IMR-90 (cell line): ENCODE measurements around the gene KRT39. TPM values are rescaled to one million over a fixed set of nuclear protein-coding genes. Genes with fewer than 3 reads are reported as not detected.

Source experiments
- polyA plus RNA-seq, 3 experiments: library from polyadenylated mRNA; depleted of rRNA; stranded (reverse); fragments of >200 nt; gene quantifications; 2 replicates each; pipeline ENCODE4 v1.2.3, GENCODE V29; 2012; ENCODE audit warnings: low replicate concordance in 1 of 3
- total RNA-seq: library from RNA; depleted of rRNA; stranded (reverse); fragments of >200 nt; gene quantifications from 2 replicates; pipeline ENCODE4 v1.2.3, GENCODE V29; 2012
- TF ChIP-seq, protein P1 (sequence below): conservative IDR thresholded peaks from 2 replicates; pipeline ENCODE4 v1.5.1; 2012; ENCODE audit warnings: mild to moderate bottlenecking, low read depth, low read length, improper control_type of control experiment

The KRT39 gene
- total and polyA plus RNA-seq, 2 of the 4 experiments (the other 2 are of a cell fraction), result 0.15 TPM; not detected in 1

DNA sequence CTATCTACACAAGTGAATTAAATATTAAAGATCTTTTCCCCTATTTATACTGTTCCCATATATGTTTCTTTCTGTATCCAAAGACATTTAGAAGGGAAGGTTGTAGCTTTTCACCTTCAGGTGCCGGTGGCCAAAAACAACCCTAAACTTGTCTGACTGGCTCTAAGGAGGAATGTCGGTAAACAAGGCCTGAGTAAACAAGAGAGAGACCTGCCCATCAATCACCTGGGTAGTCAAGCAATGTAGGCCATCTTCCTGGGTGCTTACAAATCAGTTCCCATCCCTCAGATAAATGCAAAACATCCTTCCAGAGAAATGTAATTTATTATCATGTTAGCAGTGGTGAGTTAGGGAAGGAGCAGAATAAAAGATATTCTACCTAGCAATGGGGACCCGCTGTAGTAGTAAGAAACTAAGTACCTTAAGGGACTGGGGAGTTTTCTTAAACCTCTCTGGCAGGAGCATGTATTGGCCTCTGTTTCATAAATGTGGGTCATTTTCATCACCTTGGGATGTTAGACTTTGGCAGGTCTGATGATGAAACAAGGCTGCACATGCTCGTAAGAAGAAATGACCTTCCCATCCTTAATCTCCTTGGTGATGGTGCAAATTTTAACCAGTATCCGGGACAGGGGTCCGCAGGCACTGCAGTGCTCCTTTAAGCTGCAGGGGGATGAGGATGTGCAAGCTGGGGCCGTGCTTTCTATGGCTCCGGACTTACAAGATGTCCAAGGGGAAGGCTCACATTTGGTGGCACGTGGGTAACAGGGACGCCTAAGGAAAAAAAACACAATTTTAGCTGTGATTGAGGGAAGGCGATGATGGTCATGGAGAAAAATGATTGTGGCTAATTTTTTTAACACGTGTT lies 8.4 kb downstream of the KRT39 start (continued):
- TF ChIP-seq, protein P1, sequence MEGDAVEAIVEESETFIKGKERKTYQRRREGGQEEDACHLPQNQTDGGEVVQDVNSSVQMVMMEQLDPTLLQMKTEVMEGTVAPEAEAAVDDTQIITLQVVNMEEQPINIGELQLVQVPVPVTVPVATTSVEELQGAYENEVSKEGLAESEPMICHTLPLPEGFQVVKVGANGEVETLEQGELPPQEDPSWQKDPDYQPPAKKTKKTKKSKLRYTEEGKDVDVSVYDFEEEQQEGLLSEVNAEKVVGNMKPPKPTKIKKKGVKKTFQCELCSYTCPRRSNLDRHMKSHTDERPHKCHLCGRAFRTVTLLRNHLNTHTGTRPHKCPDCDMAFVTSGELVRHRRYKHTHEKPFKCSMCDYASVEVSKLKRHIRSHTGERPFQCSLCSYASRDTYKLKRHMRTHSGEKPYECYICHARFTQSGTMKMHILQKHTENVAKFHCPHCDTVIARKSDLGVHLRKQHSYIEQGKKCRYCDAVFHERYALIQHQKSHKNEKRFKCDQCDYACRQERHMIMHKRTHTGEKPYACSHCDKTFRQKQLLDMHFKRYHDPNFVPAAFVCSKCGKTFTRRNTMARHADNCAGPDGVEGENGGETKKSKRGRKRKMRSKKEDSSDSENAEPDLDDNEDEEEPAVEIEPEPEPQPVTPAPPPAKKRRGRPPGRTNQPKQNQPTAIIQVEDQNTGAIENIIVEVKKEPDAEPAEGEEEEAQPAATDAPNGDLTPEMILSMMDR, result no peak
